CD4-positive, CD25-positive, alpha-beta regulatory T cell (primary cell): ENCODE data around the gene SHISAL1. TPM values are rescaled to one million over a fixed set of nuclear protein-coding genes. Genes with fewer than 3 reads are reported as not detected.

ENCODE experiments used
- ATAC-seq, 2 donors: fragments of 150-1000 bp; cut with Tn5 transposase; one replicate each; pipeline ENCODE4 v1.10.0; 2021; ENCODE audit warnings: low read depth in 2 of 2, moderate number of reproducible peaks in 2 of 2, moderate library complexity in 1 of 2
- DNase-seq, 3 donors: peaks; one replicate each; pipeline versions ENCODE4 v3.0.0 to v3.0.0-alpha.2; 2012 to 2022; ENCODE audit warnings: mixed read lengths in 1 of 3
- H3K27ac ChIP-seq: one replicate; pipeline ENCODE4 v1.7.0; 2013; ENCODE audit warnings: mild to moderate bottlenecking, low read length; ENCODE audit not compliant: insufficient read depth, poor library complexity, severe bottlenecking
- H3K27me3 ChIP-seq: one replicate; pipeline ENCODE4 v1.7.0; 2013; ENCODE audit warnings: low read length; ENCODE audit not compliant: control insufficient read depth, insufficient read depth
- H3K36me3 ChIP-seq: one replicate; pipeline ENCODE4 v1.7.0; 2013; ENCODE audit warnings: mild to moderate bottlenecking, low read length, moderate library complexity; ENCODE audit not compliant: control insufficient read depth, insufficient read depth
- H3K4me1 ChIP-seq: 2 replicates; pipeline ENCODE4 v1.7.0; 2013; ENCODE audit warnings: mild to moderate bottlenecking, low read length; ENCODE audit not compliant: insufficient read depth, control insufficient read depth, poor library complexity, severe bottlenecking
- H3K4me3 ChIP-seq: one replicate; pipeline ENCODE4 v1.7.0; 2013; ENCODE audit warnings: low read depth, mild to moderate bottlenecking, low read length, moderate library complexity
- H3K9me3 ChIP-seq, 2 experiments: 1 replicate in 1 of 2; 2 replicates in 1 of 2; pipeline ENCODE4 v1.7.0; 2013; ENCODE audit warnings: low read length in 2 of 2, mild to moderate bottlenecking in 1 of 2, moderate library complexity in 1 of 2; ENCODE audit not compliant: control insufficient read depth in 2 of 2
- H3K27ac Mint-ChIP-seq, 3 donors: one replicate each; pipeline ENCODE4 v1.8.0; 2020 to 2022; ENCODE audit warnings: mild to moderate bottlenecking in 3 of 3, mixed read lengths in 3 of 3, moderate library complexity in 2 of 3
- H3K27me3 Mint-ChIP-seq: one replicate; pipeline ENCODE4 v1.8.0; 2022; ENCODE audit warnings: mild to moderate bottlenecking, mixed read lengths
- H3K36me3 Mint-ChIP-seq: one replicate; pipeline ENCODE4 v1.8.0; 2020; ENCODE audit warnings: mixed read lengths
- H3K4me1 Mint-ChIP-seq, 4 donors: one replicate each; pipeline ENCODE4 v1.8.0; 2020 to 2022; ENCODE audit warnings: mixed read lengths in 4 of 4, mild to moderate bottlenecking in 1 of 4
- H3K4me3 Mint-ChIP-seq, 4 donors: one replicate each; pipeline ENCODE4 v1.8.0; 2020 to 2022; ENCODE audit warnings: mild to moderate bottlenecking in 4 of 4, mixed read lengths in 4 of 4, moderate library complexity in 3 of 4
- H3K9me3 Mint-ChIP-seq, 7 donors: one replicate each; pipeline ENCODE4 v1.8.0; 2020 to 2022; ENCODE audit warnings: mixed read lengths in 7 of 7, mild to moderate bottlenecking in 3 of 7, moderate library complexity in 2 of 7
- polyA plus RNA-seq, 4 donors: library from polyadenylated mRNA; unstranded; fragments of 300-500 nt; fragmentation: Illumina TruSeq; gene quantifications; one replicate each; pipeline ENCODE4 v1.2.3, GENCODE V29; 2021
- total RNA-seq: library from RNA; stranded (reverse); gene quantifications from one replicate; pipeline ENCODE4 v1.2.3, GENCODE V29; 2022

SHISAL1 gene
- total and polyA plus RNA-seq, 5 donors from 2014 or later, result not detected

GRCh38 chr22:44340271-44341239 is 27.8 kb upstream of the SHISAL1 start:
- Histone ChIP-seq H3K36me3 (no peaks in the 10 kb centered on the region), H3K9me3 (no peaks in the 10 kb centered on the region), H3K4me3 (no peak overlapping the region), H3K27ac (no peak overlapping the region), H3K27me3 (no peaks in the 10 kb centered on the region), H3K4me1 (no peaks in the 10 kb centered on the region)
- Mint-ChIP-seq H3K27ac (no peak overlapping the region), H3K4me1 (no peaks in the 10 kb centered on the region), H3K36me3 (no peaks in the 10 kb centered on the region), H3K27me3 (no peaks in the 10 kb centered on the region), H3K4me3 (no peak overlapping the region), H3K9me3 (no peaks in the 10 kb centered on the region)
- ATAC-seq (no peak), DNase-seq (no peak)

- no peaks in the 10 kb centered on the region for H3K36me3 ChIP-seq
- no peaks in the 10 kb centered on the region for H3K27me3 ChIP-seq
- no peak overlapping the region for H3K4me3 ChIP-seq
- H3K9me3 ChIP-seq, result no peaks in the 10 kb centered on the region
- Mint-ChIP-seq H3K27ac (peak overlapping the region in 1 of 3 donors; percentile 16), H3K9me3 (no peaks in the 10 kb centered on the region), H3K4me3 (no peak overlapping the region), H3K4me1 (no peaks in the 10 kb centered on the region), H3K27me3 (no peaks in the 10 kb centered on the region), H3K36me3 (no peaks in the 10 kb centered on the region)
- H3K4me1 ChIP-seq, result no peaks in the 10 kb centered on the region
- H3K27ac ChIP-seq, result no peak overlapping the region
- DNase-seq (no peak), ATAC-seq (no peak)
These were observed 26.2 kb upstream of the SHISAL1 start for GRCh38 chr22:44338906-44339305.

GRCh38 chr22:44338177-44338810 is 25.5 kb upstream of the SHISAL1 start:
- H3K27ac Mint-ChIP-seq, result no peak overlapping the region
- no peak for DNase-seq

GRCh38 chr22:44337678-44338004 is 24.9 kb upstream of the SHISAL1 start:
- no peaks in the 10 kb centered on the region for H3K4me1 Mint-ChIP-seq

More at GRCh38 chr22:44338177-44338810, 25.5 kb upstream of the SHISAL1 start:
- Histone ChIP-seq H3K27me3 (no peaks in the 10 kb centered on the region), H3K36me3 (no peaks in the 10 kb centered on the region), H3K4me3 (no peak overlapping the region), H3K4me1 (no peaks in the 10 kb centered on the region), H3K27ac (no peak overlapping the region), H3K9me3 (no peaks in the 10 kb centered on the region)
- no peak for ATAC-seq
- H3K36me3 Mint-ChIP-seq, result no peaks in the 10 kb centered on the region
- no peak overlapping the region for H3K4me3 Mint-ChIP-seq
- no peaks in the 10 kb centered on the region for H3K4me1 Mint-ChIP-seq
- no peaks in the 10 kb centered on the region for H3K9me3 Mint-ChIP-seq
- H3K27me3 Mint-ChIP-seq, result no peaks in the 10 kb centered on the region

DNA sequence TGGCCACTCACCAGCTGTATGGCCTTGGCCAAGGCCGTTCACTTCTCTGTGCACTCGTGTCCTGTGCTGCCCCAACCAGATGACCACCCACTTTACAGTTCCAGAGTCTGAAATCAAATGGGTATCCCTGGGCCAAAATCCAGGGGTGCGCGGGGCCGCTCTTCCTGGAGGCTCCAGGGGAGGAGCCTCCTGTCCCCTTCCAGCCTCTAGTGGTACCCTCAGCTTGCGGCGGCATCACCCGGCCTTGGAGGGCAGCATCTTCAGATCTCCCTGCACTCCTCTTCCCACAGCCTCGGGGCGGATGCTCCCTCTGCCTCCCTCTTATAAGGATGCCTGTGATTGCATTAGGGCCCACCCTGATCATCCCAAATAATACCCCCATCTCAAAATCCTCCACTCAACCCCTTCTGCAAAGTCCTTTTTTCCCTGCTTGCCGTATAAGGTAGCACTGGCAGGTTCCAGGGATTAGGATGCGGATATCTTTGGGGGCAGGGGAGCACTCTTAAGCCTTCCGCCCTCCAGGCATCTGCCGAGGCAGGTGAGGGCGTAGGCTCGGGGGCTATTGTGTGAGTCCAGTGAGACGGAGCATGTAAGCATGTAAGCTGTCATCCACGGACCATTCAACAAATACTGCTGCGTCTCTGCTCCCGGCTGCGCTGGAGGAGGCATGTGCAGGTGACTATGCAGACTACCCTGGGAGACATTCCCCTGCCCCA is 24.4 kb upstream of the SHISAL1 start:
- ATAC-seq (no peak), DNase-seq (no peak)
- no peaks in the 10 kb centered on the region for H3K27me3 Mint-ChIP-seq
- no peaks in the 10 kb centered on the region for H3K9me3 Mint-ChIP-seq
- Histone ChIP-seq H3K27ac (no peak overlapping the region), H3K36me3 (no peaks in the 10 kb centered on the region), H3K4me1 (no peaks in the 10 kb centered on the region), H3K4me3 (no peak overlapping the region), H3K27me3 (no peaks in the 10 kb centered on the region), H3K9me3 (no peaks in the 10 kb centered on the region)
- no peaks in the 10 kb centered on the region for H3K36me3 Mint-ChIP-seq
- H3K4me3 Mint-ChIP-seq, result no peak overlapping the region
- peaks cover 0 to 2% (median 0%) of the 10 kb centered on the region in 4 donors for H3K4me1 Mint-ChIP-seq
- no peak overlapping the region for H3K27ac Mint-ChIP-seq

More at GRCh38 chr22:44337678-44338004, 24.9 kb upstream of the SHISAL1 start:
- H3K27ac ChIP-seq, result no peak overlapping the region
- H3K4me3 ChIP-seq, result no peak overlapping the region
- Mint-ChIP-seq H3K9me3 (no peaks in the 10 kb centered on the region), H3K4me3 (no peak overlapping the region), H3K27ac (no peak overlapping the region), H3K36me3 (no peaks in the 10 kb centered on the region), H3K27me3 (no peaks in the 10 kb centered on the region)
- no peaks in the 10 kb centered on the region for H3K4me1 ChIP-seq
- H3K36me3 ChIP-seq, result no peaks in the 10 kb centered on the region
- H3K27me3 ChIP-seq, result no peaks in the 10 kb centered on the region
- ATAC-seq, result no peak
- no peak for DNase-seq
- no peaks in the 10 kb centered on the region for H3K9me3 ChIP-seq

- peaks cover 0 to 5% (median 0%) of the 10 kb centered on the region in 4 donors for H3K4me1 Mint-ChIP-seq
- Histone ChIP-seq H3K27me3 (no peaks in the 10 kb centered on the region), H3K36me3 (no peaks in the 10 kb centered on the region), H3K9me3 (no peaks in the 10 kb centered on the region), H3K4me1 (no peaks in the 10 kb centered on the region), H3K27ac (no peak overlapping the region), H3K4me3 (no peak overlapping the region)
- no peak overlapping the region for H3K27ac Mint-ChIP-seq
- no peak overlapping the region for H3K4me3 Mint-ChIP-seq
- H3K27me3 Mint-ChIP-seq, result no peaks in the 10 kb centered on the region
- ATAC-seq (no peak), DNase-seq (peak in 1 of 3 donors; percentile 22)
- H3K9me3 Mint-ChIP-seq, result no peaks in the 10 kb centered on the region
- no peaks in the 10 kb centered on the region for H3K36me3 Mint-ChIP-seq
These were observed 23.4 kb upstream of the SHISAL1 start for GRCh38 chr22:44335903-44336803.
